GM19467 (cell line): ENCODE data around the gene TMEM200B.
"Not testable (repeated sequence)": the region's sequence is repeated elsewhere in the genome, so short reads cannot be mapped to it uniquely, and the experiment has no call there.

Experiments
- ATAC-seq: cut with Tn5 transposase; IDR thresholded peaks from one replicate; pipeline ENCODE4 v1.9.1; 2021; ENCODE audit warnings: mild to moderate bottlenecking, moderate library complexity; ENCODE audit not compliant: unreplicated experiment

Gene TMEM200B

GRCh38 chr1:29123887-29124365 is at the start of gene TMEM200B:
TMEM200B (minus strand) TSS chr1:29123903; CDS start chr1:29121828, 2,075 bp downstream.
- no peak for ATAC-seq

GRCh38 chr1:29172415-29172939 is 48.8 kb upstream of the TMEM200B start:
- no peak for ATAC-seq

GRCh38 chr1:29171521-29171920 is 47.8 kb upstream of the TMEM200B start:
- ATAC-seq: no peak

- ATAC-seq: no peak
Observed at GRCh38 chr1:29171089-29171488, 47.4 kb upstream of the TMEM200B start.

GRCh38 chr1:29169976-29170375 is 46.3 kb upstream of the TMEM200B start:
- no peak for ATAC-seq

GRCh38 chr1:29167904-29168303 is 44.2 kb upstream of the TMEM200B start:
- ATAC-seq: no peak

- no peak for ATAC-seq
Observed at GRCh38 chr1:29166291-29166878, 42.7 kb upstream of the TMEM200B start.

GRCh38 chr1:29164588-29164987 is 40.9 kb upstream of the TMEM200B start:
- ATAC-seq: no peak

- ATAC-seq: no peak
Observed at GRCh38 chr1:29162476-29163138, 38.9 kb upstream of the TMEM200B start.

GRCh38 chr1:29162025-29162424 is 38.3 kb upstream of the TMEM200B start:
- no peak for ATAC-seq

- ATAC-seq: no peak
Observed at GRCh38 chr1:29159773-29160172, 36.1 kb upstream of the TMEM200B start.

GRCh38 chr1:29157269-29157601 is 33.5 kb upstream of the TMEM200B start:
- ATAC-seq: no peak

- ATAC-seq: no peak
Observed at GRCh38 chr1:29156543-29157268, 33.0 kb upstream of the TMEM200B start.

- no peak for ATAC-seq
Observed at GRCh38 chr1:29152046-29152805, 28.5 kb upstream of the TMEM200B start.

GRCh38 chr1:29150346-29150745 is 26.6 kb upstream of the TMEM200B start:
- ATAC-seq: not testable (repeated sequence)

- no peak for ATAC-seq
Observed at GRCh38 chr1:29148656-29149491, 25.2 kb upstream of the TMEM200B start.

GRCh38 chr1:29145739-29146437 is 22.2 kb upstream of the TMEM200B start:
- ATAC-seq: no peak

GRCh38 chr1:29144178-29144577 is 20.5 kb upstream of the TMEM200B start:
- no peak for ATAC-seq

GRCh38 chr1:29142714-29143113 is 19.0 kb upstream of the TMEM200B start:
- ATAC-seq: no peak
